DLD1 (cell line): ENCODE results near the gene RUNX1.
"Not testable (repeated sequence)": the region's sequence is repeated elsewhere in the genome, so short reads cannot be mapped to it uniquely, and the experiment has no call there.

Source experiments
- in situ Hi-C: cut with HindIII; loops from 2 replicates; pipeline ENCODE4 v1.10.0; 2017; ENCODE audit warnings: low sequenced_read_pairs

Gene RUNX1

GRCh38 chr21:34951868-34952267 is 97.2 kb downstream of the RUNX1 start:
- in situ Hi-C loops = not testable (repeated sequence)

GRCh38 chr21:34950980-34951379 is 98.1 kb downstream of the RUNX1 start:
- in situ Hi-C loops = no loop called here

GRCh38 chr21:34949499-34949898 is 99.6 kb downstream of the RUNX1 start:
- in situ Hi-C loops = no loop called here

DNA sequence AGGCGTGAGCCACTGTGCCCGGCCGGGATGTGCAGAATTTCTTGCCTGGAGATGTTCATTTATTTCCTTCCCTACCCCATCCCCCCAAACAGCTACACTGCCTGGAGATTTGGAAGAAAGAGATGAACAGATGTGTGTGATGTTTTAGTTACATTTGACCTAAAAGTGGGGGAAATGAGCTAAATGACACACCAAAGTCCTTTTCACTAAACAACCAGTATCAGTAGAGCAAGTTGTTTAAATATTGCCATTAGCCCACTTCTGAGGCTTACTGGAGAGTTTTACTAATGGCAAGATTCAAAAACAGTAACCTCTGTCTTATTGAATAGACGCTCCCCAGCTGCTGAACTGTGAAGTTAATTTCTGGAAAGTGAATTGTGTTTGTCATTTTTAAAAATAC is 100.1 kb downstream of the RUNX1 start:
- in situ Hi-C loops = no loop called here

DNA sequence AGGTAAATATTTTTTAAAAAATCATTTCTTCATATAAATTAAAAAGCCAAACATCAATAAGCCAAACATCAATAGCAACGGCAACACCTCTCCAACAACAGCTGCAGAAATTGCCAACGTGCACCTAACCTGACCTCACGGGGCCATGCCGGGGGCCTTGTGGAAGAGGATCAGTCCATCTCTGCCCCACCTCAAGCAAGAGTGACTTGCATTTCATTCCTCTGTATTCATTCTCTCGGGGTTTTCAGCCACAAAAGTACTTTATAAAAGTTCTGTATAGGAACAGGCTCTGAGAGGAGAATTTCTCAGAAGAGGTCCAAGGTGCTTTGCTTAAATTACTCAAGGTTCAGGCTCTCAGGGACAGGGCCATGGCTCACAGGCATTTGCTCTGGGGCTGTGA is 100.9 kb downstream of the RUNX1 start:
- in situ Hi-C loops = no loop called here

GRCh38 chr21:34946916-34947534 is 102.1 kb downstream of the RUNX1 start:
- in situ Hi-C loops = no loop called here

DNA sequence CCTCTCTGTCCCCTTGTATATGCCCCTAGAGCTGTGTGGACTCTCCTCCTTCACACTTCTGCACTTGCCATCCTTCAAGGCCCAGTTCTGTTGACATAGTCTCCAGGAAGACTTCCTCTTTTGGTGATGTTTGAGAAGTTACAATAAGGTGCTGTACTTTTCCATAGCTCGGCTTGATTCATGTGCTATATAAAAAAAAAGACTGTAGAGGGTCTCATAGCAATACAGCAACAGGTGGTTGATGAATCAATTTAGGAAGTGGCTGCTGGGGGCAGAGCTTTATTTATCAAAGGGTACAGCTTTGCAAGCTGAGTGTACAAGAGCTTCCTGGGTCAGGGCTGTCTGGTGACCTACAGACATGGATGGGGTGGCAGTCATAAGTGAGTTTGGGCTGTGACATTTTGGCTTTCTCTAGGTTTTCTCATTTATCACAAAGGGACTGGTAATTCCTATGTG is 102.7 kb downstream of the RUNX1 start:
- in situ Hi-C loops = no loop called here

DNA sequence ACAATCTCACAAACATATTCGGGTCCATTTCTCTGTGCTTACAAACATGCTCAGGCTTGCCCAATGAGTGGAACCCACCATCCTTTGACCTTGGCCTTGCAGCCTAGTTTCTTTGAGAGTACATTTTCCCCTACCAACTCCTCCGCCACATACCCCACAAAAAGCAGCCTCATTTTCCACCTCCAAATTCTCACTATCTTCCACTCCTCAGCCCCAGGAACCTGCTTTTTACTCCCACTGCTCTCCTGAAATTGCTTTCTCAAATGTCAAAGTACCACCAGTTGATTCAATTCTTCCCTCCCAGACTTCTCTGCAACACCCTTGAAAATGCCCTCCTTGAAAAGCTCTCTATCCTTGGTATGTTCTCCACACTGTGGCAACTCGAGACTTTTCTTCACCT is 103.8 kb downstream of the RUNX1 start:
- in situ Hi-C loops = no loop called here

- in situ Hi-C loops = no loop called here
These were observed 104.9 kb downstream of the RUNX1 start for GRCh38 chr21:34944015-34944755.

- in situ Hi-C loops = no loop called here
These were observed 106.2 kb downstream of the RUNX1 start for GRCh38 chr21:34942911-34943310.

- in situ Hi-C loops = no loop called here
These were observed 107.9 kb downstream of the RUNX1 start for GRCh38 chr21:34941162-34941561.

GRCh38 chr21:34939673-34940331 is 109.3 kb downstream of the RUNX1 start:
- in situ Hi-C loops = no loop called here

- in situ Hi-C loops = no loop called here
These were observed 110.9 kb downstream of the RUNX1 start for GRCh38 chr21:34938089-34938764.

DNA sequence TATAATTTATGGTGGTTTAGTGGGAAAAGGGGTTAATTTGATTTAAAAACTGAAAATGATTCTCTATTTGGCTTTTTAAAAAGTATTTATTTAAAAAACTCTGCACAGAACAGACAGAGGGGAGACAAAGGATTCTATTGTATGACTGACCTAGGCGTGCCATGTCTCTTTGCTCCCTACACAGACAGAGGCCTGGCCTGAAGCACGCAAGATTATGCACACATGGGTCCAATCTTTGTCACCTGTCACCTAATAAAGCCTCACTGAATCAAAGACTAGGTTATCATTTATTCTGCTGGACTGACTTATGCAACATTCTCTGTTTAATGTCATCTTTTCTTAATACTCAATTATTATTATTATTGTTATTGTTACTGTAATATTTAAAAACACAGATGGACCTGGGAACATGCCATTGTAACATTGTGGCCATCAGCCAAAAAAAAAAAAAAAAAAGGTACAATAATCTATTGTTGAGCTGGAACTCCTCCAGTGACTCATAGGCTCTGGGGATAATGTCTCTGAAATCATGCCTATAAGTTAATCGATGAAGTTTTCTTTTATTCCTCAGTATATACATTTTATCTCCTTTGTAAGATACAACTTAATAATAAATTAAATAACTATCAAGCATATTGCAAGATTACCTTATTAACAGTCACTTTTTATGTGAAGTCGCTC is 112.1 kb downstream of the RUNX1 start:
- in situ Hi-C loops = no loop called here

DNA sequence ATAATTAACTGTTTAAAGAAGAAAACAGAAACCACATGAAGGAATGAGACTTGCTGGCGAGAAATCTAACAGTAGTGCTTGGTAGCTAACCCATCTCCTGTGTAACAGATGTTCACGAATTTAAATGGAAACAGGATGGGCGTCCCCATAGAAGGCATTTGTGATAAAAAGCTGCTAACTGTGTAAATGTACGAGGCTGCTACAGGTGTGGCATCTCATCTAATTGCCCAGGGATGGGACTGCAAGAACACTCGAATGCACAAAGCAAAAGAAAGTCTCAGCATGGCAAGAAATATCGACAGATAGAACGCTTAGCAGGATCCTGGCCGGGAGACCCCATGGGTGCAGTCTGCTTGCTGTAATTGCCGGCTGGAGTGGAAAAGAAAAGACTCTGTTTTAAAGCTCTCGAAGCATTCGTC is 112.7 kb downstream of the RUNX1 start:
- in situ Hi-C loops = no loop called here

- in situ Hi-C loops = no loop called here
These were observed 113.2 kb downstream of the RUNX1 start for GRCh38 chr21:34935898-34936297.

- in situ Hi-C loops = no loop called here
These were observed 113.7 kb downstream of the RUNX1 start for GRCh38 chr21:34935452-34935851.

DNA sequence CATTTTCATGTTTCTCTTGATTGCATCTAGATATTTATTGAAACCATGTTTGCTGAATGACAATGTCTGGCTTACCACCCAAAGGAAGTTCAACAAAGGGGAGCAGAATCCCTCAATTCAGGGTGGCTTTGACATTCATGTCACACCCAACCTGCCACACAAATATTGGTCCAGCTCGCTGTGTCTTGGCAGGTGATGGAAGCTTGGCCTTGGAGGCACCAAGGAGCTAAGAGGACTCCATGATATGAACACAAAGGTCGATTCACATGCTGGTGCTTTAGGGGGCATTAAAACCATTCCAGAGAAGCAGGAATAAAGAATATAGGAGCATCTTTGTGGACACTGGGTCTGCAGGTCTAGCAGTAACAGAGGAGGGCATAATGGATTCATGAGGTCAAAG is 114.8 kb downstream of the RUNX1 start:
- in situ Hi-C loops = no loop called here

DNA sequence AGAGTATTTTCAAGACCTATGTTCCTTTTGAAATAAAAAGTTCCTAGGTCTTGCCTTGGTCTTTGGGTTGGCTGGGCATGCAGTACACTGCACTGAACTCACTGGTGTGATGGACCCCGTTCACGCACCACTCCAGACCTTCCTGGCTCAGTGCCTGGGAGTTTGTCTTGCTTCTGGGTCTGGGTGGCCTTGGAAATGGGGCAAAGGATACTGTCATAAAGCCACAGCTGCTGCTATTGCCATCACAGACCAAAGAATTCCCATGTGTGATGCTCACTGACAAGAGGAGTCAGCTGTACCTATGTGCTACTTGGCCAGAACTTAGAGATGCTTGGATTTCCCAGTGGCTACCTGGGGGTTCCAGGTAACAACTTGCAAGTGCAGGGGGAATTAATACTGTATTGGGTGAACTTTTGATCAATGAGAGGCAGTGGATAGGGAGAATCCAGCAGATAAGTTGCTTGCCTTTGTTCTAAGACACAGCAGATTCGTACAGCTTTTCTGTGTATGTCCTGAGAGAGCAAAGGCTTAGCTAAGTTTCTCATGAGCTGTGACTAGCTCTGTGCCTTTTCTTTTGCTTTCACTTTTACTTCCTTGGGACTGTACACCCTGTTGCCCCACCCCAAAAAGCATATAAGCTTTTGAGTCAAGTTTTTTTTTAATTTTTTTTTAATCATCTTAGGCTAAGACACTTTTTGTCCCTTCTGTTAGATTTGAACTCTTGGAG is 115.3 kb downstream of the RUNX1 start:
- in situ Hi-C loops = no loop called here

DNA sequence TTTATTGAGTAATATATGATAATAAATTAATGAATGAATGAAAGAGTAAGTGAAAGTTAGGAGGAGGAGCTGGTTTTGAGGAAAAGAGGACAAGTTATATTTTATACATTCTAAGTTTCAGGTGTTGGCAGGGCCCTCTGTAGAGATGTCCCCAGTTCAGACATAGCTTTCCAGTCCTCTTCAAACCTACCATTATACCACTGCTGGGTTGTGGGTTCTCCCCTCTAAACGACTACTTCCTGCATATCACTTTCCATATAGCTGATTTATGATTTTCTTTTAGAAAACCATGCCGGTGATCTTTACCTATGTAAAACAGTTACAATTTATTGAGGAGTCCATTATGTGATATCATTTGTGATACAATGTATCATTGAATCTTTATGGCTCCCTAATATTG is 116.9 kb downstream of the RUNX1 start:
- in situ Hi-C loops = no loop called here
